Hepatocyte (in vitro differentiated cells): ENCODE measurements around the gene PES1. TPM values are rescaled to one million over a fixed set of nuclear protein-coding genes. Genes with fewer than 3 reads are reported as not detected.
"Not testable (repeated sequence)": the region's sequence is repeated elsewhere in the genome, so short reads cannot be mapped to it uniquely, and the experiment has no call there.

Source experiments
- DNase-seq: peaks from one replicate; pipeline ENCODE4 v3.0.0-alpha.2; 2016; ENCODE audit warnings: low spot score
- H2AFZ ChIP-seq: fragments of 200-600 bp; sonication (generic); 2 replicates; pipeline ENCODE4 v1.6.0; 2016; ENCODE audit warnings: antibody characterized with exemption, mild to moderate bottlenecking
- H3K27ac ChIP-seq: fragments of 200-600 bp; sonication (generic); 2 replicates; pipeline ENCODE4 v1.5.1; 2016; ENCODE audit warnings: mild to moderate bottlenecking
- H3K27me3 ChIP-seq: fragments of 200-600 bp; sonication (generic); 2 replicates; pipeline ENCODE4 v1.6.1; 2016
- H3K36me3 ChIP-seq: fragments of 200-600 bp; sonication (generic); replicated peaks from 2 replicates; pipeline ENCODE4 v1.5.1; 2016; ENCODE audit warnings: low read depth; ENCODE audit not compliant: insufficient read depth
- H3K4me1 ChIP-seq: fragments of 200-600 bp; sonication (generic); 2 replicates; pipeline ENCODE4 v1.5.1; 2016; ENCODE audit warnings: mild to moderate bottlenecking, moderate library complexity; ENCODE audit not compliant: insufficient read depth
- H3K4me2 ChIP-seq: fragments of 200-600 bp; sonication (generic); 2 replicates; pipeline ENCODE4 v1.6.0; 2016
- H3K4me3 ChIP-seq: fragments of 200-600 bp; sonication (generic); 2 replicates; pipeline ENCODE4 v1.5.1; 2016; ENCODE audit warnings: mild to moderate bottlenecking
- H3K79me2 ChIP-seq: fragments of 200-600 bp; sonication (generic); 2 replicates; pipeline ENCODE4 v1.6.0; 2017; ENCODE audit warnings: mild to moderate bottlenecking
- H3K9me2 ChIP-seq: fragments of 200-600 bp; sonication (generic); replicated peaks from 2 replicates; pipeline ENCODE4 v1.6.0; 2017; ENCODE audit warnings: mild to moderate bottlenecking; ENCODE audit not compliant: insufficient read depth
- H3K9me3 ChIP-seq: fragments of 200-600 bp; sonication (generic); 2 replicates; pipeline ENCODE4 v1.5.1; 2016; ENCODE audit warnings: low read depth, mild to moderate bottlenecking
- H4K20me1 ChIP-seq: fragments of 200-600 bp; sonication (generic); 2 replicates; pipeline ENCODE4 v1.6.0; 2016; ENCODE audit warnings: mild to moderate bottlenecking; ENCODE audit not compliant: insufficient read depth, poor library complexity, severe bottlenecking
- CTCF ChIP-seq: fragments of 200-600 bp; sonication (generic); IDR thresholded peaks from 2 replicates; pipeline ENCODE4 v1.5.1; 2016; ENCODE audit warnings: antibody characterized with exemption, mild to moderate bottlenecking; ENCODE audit not compliant: poor library complexity
- EZH2 ChIP-seq: fragments of 200-600 bp; sonication (generic); IDR thresholded peaks from 2 replicates; pipeline ENCODE4 v1.6.1; 2016; ENCODE audit warnings: antibody characterized with exemption, mild to moderate bottlenecking, borderline replicate concordance
- EZH2phosphoT487 ChIP-seq: fragments of 200-600 bp; sonication (generic); IDR thresholded peaks from one replicate; pipeline ENCODE4 v1.6.1; 2018; ENCODE audit warnings: antibody characterized with exemption, mild to moderate bottlenecking, low read depth, moderate library complexity; ENCODE audit not compliant: unreplicated experiment, severe bottlenecking
- WGBS: methylation state at CpG from one replicate; pipeline ENCODE4 v1.1.6; 2016; ENCODE audit warnings: low lambda C conversion rate; ENCODE audit errors: missing lambda C conversion rate; 5-methylcytosine and 5-hydroxymethylcytosine counted together
- polyA plus RNA-seq: library from polyadenylated mRNA; unstranded; fragments of >200 nt; fragmentation: Nextera tagmentation; extraction: Ambion mirVana; gene quantifications from 2 replicates; pipeline ENCODE4 v1.2.1, GENCODE V29; 2016
- total RNA-seq: library from RNA; depleted of rRNA; stranded (reverse); fragments of >200 nt; gene quantifications from 2 replicates; pipeline ENCODE4 v1.2.3, GENCODE V29; 2014

Gene PES1
- total and polyA plus RNA-seq, 2 experiments from 2014 or later, result 42.4 to 59.5 TPM

- H3K9me3 ChIP-seq, result no peaks in the 10 kb centered on the region
- no peaks in the 10 kb centered on the region for H3K27me3 ChIP-seq
- DNase-seq, result no peak
- 52% methylated on average over 1 of the region's 1 CpG for WGBS
- H3K4me3 ChIP-seq, result no peak overlapping the region
- no peaks in the 10 kb centered on the region for H4K20me1 ChIP-seq
- H3K4me1 ChIP-seq, result no peaks in the 10 kb centered on the region
- no peak overlapping the region for H3K4me2 ChIP-seq
- no peaks in the 10 kb centered on the region for H3K79me2 ChIP-seq
- no peak overlapping the region for H2AFZ ChIP-seq
- no peaks in the 10 kb centered on the region for H3K9me2 ChIP-seq
- no peaks in the 10 kb centered on the region for H3K36me3 ChIP-seq
- H3K27ac ChIP-seq, result no peak overlapping the region
- TF ChIP-seq EZH2phosphoT487, result no peak
- TF ChIP-seq EZH2, result no peak
- no peak for TF ChIP-seq CTCF
These were observed 39.0 kb downstream of the PES1 start for GRCh38 chr22:30552719-30553118.

- H3K36me3 ChIP-seq, H3K9me2 ChIP-seq, DNase-seq, H3K79me2 ChIP-seq, H3K4me2 ChIP-seq, H3K4me1 ChIP-seq, H3K9me3 ChIP-seq, H3K27ac ChIP-seq, H3K4me3 ChIP-seq, H3K27me3 ChIP-seq, H2AFZ ChIP-seq, H4K20me1 ChIP-seq: not testable (repeated sequence)
- 88% methylated on average over 3 of the region's 3 CpGs for WGBS
These were observed 39.9 kb downstream of the PES1 start for GRCh38 chr22:30551813-30552212.

- Histone ChIP-seq H4K20me1 (no peaks in the 10 kb centered on the region), H3K4me2 (no peak overlapping the region), H3K27ac (no peak overlapping the region), H3K9me3 (no peaks in the 10 kb centered on the region), H3K36me3 (no peaks in the 10 kb centered on the region), H3K27me3 (peaks cover 11% of the 10 kb centered on the region), H3K4me1 (peaks cover 6% of the 10 kb centered on the region), H2AFZ (no peak overlapping the region), H3K9me2 (no peaks in the 10 kb centered on the region), H3K79me2 (no peaks in the 10 kb centered on the region), H3K4me3 (no peak overlapping the region)
- TF ChIP-seq EZH2, result no peak
- TF ChIP-seq EZH2phosphoT487, result no peak
- no peak for TF ChIP-seq CTCF
- no peak for DNase-seq
- 93% methylated on average over 4 of the region's 4 CpGs for WGBS
These were observed 44.5 kb downstream of the PES1 start for GRCh38 chr22:30547188-30547587.

- DNase-seq, result no peak
- H3K9me2 ChIP-seq, result no peaks in the 10 kb centered on the region
- WGBS, result 88% methylated on average over 7 of the region's 7 CpGs
- no peaks in the 10 kb centered on the region for H3K36me3 ChIP-seq
- H3K4me1 ChIP-seq, result peaks cover 11% of the 10 kb centered on the region
- H3K79me2 ChIP-seq, result no peaks in the 10 kb centered on the region
- H3K4me2 ChIP-seq, result no peak within 1 kb of the TSS
- no peak for TF ChIP-seq CTCF
- TF ChIP-seq EZH2phosphoT487, result no peak
- TF ChIP-seq EZH2, result no peak
- H3K27ac ChIP-seq, result no peak within 1 kb of the TSS
- no peak within 1 kb of the TSS for H3K4me3 ChIP-seq
- H4K20me1 ChIP-seq, result no peaks in the 10 kb centered on the region
- H3K9me3 ChIP-seq, result no peaks in the 10 kb centered on the region
- peaks cover 16% of the 10 kb centered on the region for H3K27me3 ChIP-seq
- no peak within 1 kb of the TSS for H2AFZ ChIP-seq
These were observed 45.1 kb downstream of the PES1 start, which contains the start of gene SEC14L6 for GRCh38 chr22:30546616-30547015. Gene SEC14L6, minus strand, starts transcription at chr22:30546741. Its CDS starts 59 bp downstream, at chr22:30546682.
